T-cell (primary cell): ENCODE measurements around the gene OR8D4. TPM values are rescaled to one million over a fixed set of nuclear protein-coding genes. Genes with fewer than 3 reads are reported as not detected.

Experiments
- total RNA-seq, 35 experiments: library from RNA in 6 of 35; stranded (reverse) in 6 of 35; fragments of 120-200 nt in 1 of 35; gene quantifications; one replicate each; pipeline versions ENCODE4 v1.2.1 to v1.2.4 and lab custom pipeline; 2013 to 2026

Gene OR8D4
- total RNA-seq, 5 donors from 2014 or later (not counting 1 experiment from before 2014, with no cell fraction given): not detected

Other genes with a start within 250 kb of the OR8D4 start
- not detected for gene SCN3B, start 247.5 kb upstream of the OR8D4 start, total RNA-seq
- 10 to 100 TPM in 4 of 5 donors, 1 to 10 TPM in 1; 9.5 to 22.6 (median 21.7) TPM for gene ZNF202, start 160.5 kb upstream of the OR8D4 start, total RNA-seq
- not detected for gene OR6X1, start 147.6 kb upstream of the OR8D4 start, total RNA-seq
- gene OR6M1, start 95.8 kb upstream of the OR8D4 start, total RNA-seq: not detected
- gene TMEM225, start 16.5 kb upstream of the OR8D4 start, total RNA-seq: not detected
- not detected for gene OR4D5, start 37.5 kb downstream of the OR8D4 start, total RNA-seq
- gene OR6T1, start 41.7 kb downstream of the OR8D4 start, total RNA-seq: not detected
- not detected for gene OR10S1, start 75.6 kb downstream of the OR8D4 start, total RNA-seq
- not detected for gene OR10G6, start 93.0 kb downstream of the OR8D4 start, total RNA-seq
- gene OR10G4, start 110.8 kb downstream of the OR8D4 start, total RNA-seq: not detected
- gene OR10G9, start 120.8 kb downstream of the OR8D4 start, total RNA-seq: not detected
- gene OR10G8, start 124.6 kb downstream of the OR8D4 start, total RNA-seq: not detected
- not detected for gene OR10G7, start 139.2 kb downstream of the OR8D4 start, total RNA-seq
- 10 to 100 TPM in 1 of 5 donors, 1 to 10 TPM in 4; 5.6 to 10.0 (median 7.6) TPM for gene VWA5A, start 213.3 kb downstream of the OR8D4 start, total RNA-seq